Measurements from ENCODE around the gene RCE1. TPM values are rescaled to one million over a fixed set of nuclear protein-coding genes. Genes with fewer than 3 reads are reported as not detected.

RCE1 gene
- total RNA-seq, 1 experiment from 2014 or later = 52.5 TPM

- no peak overlapping the region for H3K18ac ChIP-seq (ENCODE audit: insufficient read length, low read depth, low read length)
- WGBS (ENCODE audit: extremely low coverage, insufficient read length, low lambda C conversion rate) = no CpG with 5 or more reads among the region's 26 CpGs
- no peak overlapping the region for H3K4me2 ChIP-seq (ENCODE audit: insufficient read depth, insufficient read length, low read length)
- DNase-seq = peak; percentile 80
- H3K27me3 ChIP-seq (ENCODE audit: insufficient read depth, low read length) = no peaks in the 10 kb centered on the region
- no peak overlapping the region for H2BK120ac ChIP-seq (ENCODE audit: low read depth, low read length, poor library complexity, severe bottlenecking)
- H3K14ac ChIP-seq (ENCODE audit: insufficient read depth, low read length) = no peak overlapping the region
- H3K56ac ChIP-seq (ENCODE audit: insufficient read length, low read depth, low read length) = no peak overlapping the region
- no peak overlapping the region for H2BK12ac ChIP-seq (ENCODE audit: insufficient read length, low read depth, low read length)
- H2AFZ ChIP-seq (ENCODE audit: low read length) = no peak overlapping the region
- no peak overlapping the region for H3K9ac ChIP-seq (ENCODE audit: extremely low read depth, insufficient read length, low read length)
- H3K4me1 ChIP-seq (ENCODE audit: insufficient read depth, low read length) = no peaks in the 10 kb centered on the region
- H4K20me1 ChIP-seq (ENCODE audit: control insufficient read depth, insufficient read depth, insufficient read length) = no peaks in the 10 kb centered on the region
- H3K4ac ChIP-seq (ENCODE audit: low read depth, low read length) = no peak overlapping the region
- no peak overlapping the region for H3K4me3 Mint-ChIP-seq
- H3K36me3 Mint-ChIP-seq (ENCODE audit: insufficient read depth in 1 of 3, low read depth in 3 of 3) = peaks cover 0 to 24% (median 21%) of the 10 kb centered on the region in 3 experiments; a peak in 4 of 7 replicates
- no peak overlapping the region for H2AK5ac ChIP-seq (ENCODE audit: insufficient read length, low read length)
- H2BK15ac ChIP-seq (ENCODE audit: low read depth, low read length) = no peak overlapping the region
- no peaks in the 10 kb centered on the region for H3K9me3 ChIP-seq (ENCODE audit: control insufficient read depth, low read depth, low read length)
- H3K79me1 ChIP-seq (ENCODE audit: insufficient read depth, low read depth, low read length, poor library complexity, severe bottlenecking) = no peaks in the 10 kb centered on the region
- no peak overlapping the region for H2BK20ac ChIP-seq (ENCODE audit: low read depth, low read length, poor library complexity, severe bottlenecking)
- H3K27ac Mint-ChIP-seq = peak overlapping the region in 2 of 3 experiments; percentile 68 to 71; a peak in 2 of 7 replicates
- H3K4me1 Mint-ChIP-seq = peaks cover 14 to 16% of the 10 kb centered on the region in 2 experiments
- no peak overlapping the region for H4K8ac ChIP-seq (replicated peaks; ENCODE audit: insufficient read length, low read depth, low read length)
- no peak overlapping the region for H4K5ac ChIP-seq (ENCODE audit: insufficient read length, low read depth, low read length)
- H3K27me3 Mint-ChIP-seq (ENCODE audit: low read depth) = peaks cover 3% of the 10 kb centered on the region
- H3T11ph ChIP-seq (ENCODE audit: low read length) = no peak overlapping the region
- TF ChIP-seq, protein P1, sequence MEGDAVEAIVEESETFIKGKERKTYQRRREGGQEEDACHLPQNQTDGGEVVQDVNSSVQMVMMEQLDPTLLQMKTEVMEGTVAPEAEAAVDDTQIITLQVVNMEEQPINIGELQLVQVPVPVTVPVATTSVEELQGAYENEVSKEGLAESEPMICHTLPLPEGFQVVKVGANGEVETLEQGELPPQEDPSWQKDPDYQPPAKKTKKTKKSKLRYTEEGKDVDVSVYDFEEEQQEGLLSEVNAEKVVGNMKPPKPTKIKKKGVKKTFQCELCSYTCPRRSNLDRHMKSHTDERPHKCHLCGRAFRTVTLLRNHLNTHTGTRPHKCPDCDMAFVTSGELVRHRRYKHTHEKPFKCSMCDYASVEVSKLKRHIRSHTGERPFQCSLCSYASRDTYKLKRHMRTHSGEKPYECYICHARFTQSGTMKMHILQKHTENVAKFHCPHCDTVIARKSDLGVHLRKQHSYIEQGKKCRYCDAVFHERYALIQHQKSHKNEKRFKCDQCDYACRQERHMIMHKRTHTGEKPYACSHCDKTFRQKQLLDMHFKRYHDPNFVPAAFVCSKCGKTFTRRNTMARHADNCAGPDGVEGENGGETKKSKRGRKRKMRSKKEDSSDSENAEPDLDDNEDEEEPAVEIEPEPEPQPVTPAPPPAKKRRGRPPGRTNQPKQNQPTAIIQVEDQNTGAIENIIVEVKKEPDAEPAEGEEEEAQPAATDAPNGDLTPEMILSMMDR (conservative IDR thresholded peaks at IDR 0.05) = peak; percentile 74
- H3K27ac ChIP-seq (ENCODE audit: insufficient read length, low read depth, low read length) = no peak overlapping the region
- H3K9me3 Mint-ChIP-seq = no peaks in the 10 kb centered on the region
- H2BK5ac ChIP-seq (ENCODE audit: insufficient read length, low read length) = no peak overlapping the region
- H3K23ac ChIP-seq (ENCODE audit: insufficient read length, low read depth, low read length) = no peak overlapping the region
- no peak overlapping the region for H4K91ac ChIP-seq (ENCODE audit: insufficient read length, low read depth, low read length)
- peaks cover 7% of the 10 kb centered on the region for H3K23me2 ChIP-seq (ENCODE audit: insufficient read length, low read depth, low read length, poor library complexity, severe bottlenecking)
- no peaks in the 10 kb centered on the region for H3K79me2 ChIP-seq (ENCODE audit: insufficient read depth, low read length)
Measured at GRCh38 chr11:66851698-66852465, 8.6 kb downstream of the RCE1 start.
